PFSK-1 (cell line): Measurements from ENCODE around the gene GABBR1.

Experiments used
- FOXP2 ChIP-seq: optimal IDR thresholded peaks from 2 replicates; pipeline ENCODE3; 2011; ENCODE audit warnings: borderline replicate concordance, control low read depth, inconsistent platforms; ENCODE audit not compliant: insufficient read depth; ENCODE audit errors: extremely low read length, extremely low read depth
- POLR2AphosphoS5 ChIP-seq: IDR thresholded peaks from 2 replicates; pipeline ENCODE4 v1.6.1; 2012; ENCODE audit warnings: low read depth, mild to moderate bottlenecking, control low read depth, low read length, moderate library complexity
- SIN3A ChIP-seq: IDR thresholded peaks from 2 replicates; pipeline ENCODE4 v1.6.1; 2012; ENCODE audit warnings: mild to moderate bottlenecking, low read length, moderate library complexity, borderline replicate concordance; ENCODE audit not compliant: insufficient read depth
- TAF1 ChIP-seq: IDR thresholded peaks from 2 replicates; pipeline ENCODE4 v1.6.1; 2012; ENCODE audit warnings: low read length, control low read depth, borderline replicate concordance; ENCODE audit not compliant: insufficient read depth
- TF ChIP-seq, protein P1 (sequence below), 2 experiments: IDR thresholded peaks; 2 replicates each; pipeline versions ENCODE4 v1.6.1 to v1.8.0; 2011 to 2012; ENCODE audit warnings: low read depth in 2 of 2, low read length in 2 of 2, control low read depth in 1 of 2, inconsistent platforms in 1 of 2, mild to moderate bottlenecking in 1 of 2, moderate library complexity in 1 of 2; ENCODE audit not compliant: insufficient read depth in 1 of 2

DNA sequence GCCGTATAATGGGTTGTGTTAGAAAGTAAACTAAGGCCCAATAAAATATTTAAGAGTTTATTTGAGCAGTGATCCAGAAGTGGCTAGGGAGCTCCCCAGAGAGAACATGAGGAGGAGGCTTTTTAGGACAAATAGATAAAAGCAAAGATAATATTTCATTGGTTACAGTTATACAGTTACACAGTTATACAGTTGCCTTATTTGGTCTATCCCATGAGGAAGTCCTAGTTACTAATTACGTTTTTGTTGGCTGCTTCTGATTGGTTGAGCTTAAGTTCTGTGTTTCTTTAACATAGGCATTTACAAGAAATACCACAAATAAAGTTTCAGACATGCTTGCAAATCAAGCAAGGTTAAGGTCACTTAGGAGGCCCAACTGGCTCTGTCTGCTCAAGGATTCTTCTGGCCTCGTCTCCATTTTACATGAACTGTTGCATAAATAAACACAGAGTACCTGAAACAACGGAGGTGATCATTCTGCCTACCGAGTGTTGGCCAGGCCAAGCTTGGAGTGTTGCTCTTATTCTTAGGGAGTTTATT lies 80.4 kb downstream of the GABBR1 start:
- no peak for TF ChIP-seq POLR2AphosphoS5
- TF ChIP-seq, protein P1, sequence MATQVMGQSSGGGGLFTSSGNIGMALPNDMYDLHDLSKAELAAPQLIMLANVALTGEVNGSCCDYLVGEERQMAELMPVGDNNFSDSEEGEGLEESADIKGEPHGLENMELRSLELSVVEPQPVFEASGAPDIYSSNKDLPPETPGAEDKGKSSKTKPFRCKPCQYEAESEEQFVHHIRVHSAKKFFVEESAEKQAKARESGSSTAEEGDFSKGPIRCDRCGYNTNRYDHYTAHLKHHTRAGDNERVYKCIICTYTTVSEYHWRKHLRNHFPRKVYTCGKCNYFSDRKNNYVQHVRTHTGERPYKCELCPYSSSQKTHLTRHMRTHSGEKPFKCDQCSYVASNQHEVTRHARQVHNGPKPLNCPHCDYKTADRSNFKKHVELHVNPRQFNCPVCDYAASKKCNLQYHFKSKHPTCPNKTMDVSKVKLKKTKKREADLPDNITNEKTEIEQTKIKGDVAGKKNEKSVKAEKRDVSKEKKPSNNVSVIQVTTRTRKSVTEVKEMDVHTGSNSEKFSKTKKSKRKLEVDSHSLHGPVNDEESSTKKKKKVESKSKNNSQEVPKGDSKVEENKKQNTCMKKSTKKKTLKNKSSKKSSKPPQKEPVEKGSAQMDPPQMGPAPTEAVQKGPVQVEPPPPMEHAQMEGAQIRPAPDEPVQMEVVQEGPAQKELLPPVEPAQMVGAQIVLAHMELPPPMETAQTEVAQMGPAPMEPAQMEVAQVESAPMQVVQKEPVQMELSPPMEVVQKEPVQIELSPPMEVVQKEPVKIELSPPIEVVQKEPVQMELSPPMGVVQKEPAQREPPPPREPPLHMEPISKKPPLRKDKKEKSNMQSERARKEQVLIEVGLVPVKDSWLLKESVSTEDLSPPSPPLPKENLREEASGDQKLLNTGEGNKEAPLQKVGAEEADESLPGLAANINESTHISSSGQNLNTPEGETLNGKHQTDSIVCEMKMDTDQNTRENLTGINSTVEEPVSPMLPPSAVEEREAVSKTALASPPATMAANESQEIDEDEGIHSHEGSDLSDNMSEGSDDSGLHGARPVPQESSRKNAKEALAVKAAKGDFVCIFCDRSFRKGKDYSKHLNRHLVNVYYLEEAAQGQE (IDR thresholded peaks at IDR 0.05; ENCODE audit: insufficient read depth in 1 of 2, low read depth in 2 of 2, low read length in 2 of 2): no peak
- no peak for TF ChIP-seq SIN3A
- no peak for TF ChIP-seq FOXP2
- no peak for TF ChIP-seq TAF1
